ENCODE measurements around the gene PTPRE.

PTPRE gene

GRCh38 chr10:128102480-128103228 is 195.8 kb downstream of the PTPRE start:
- no peak for ATAC-seq
- TF ChIP-seq TCF4 (CRISPR knock-in tag; IDR thresholded peaks at IDR 0.05; ENCODE audit: borderline replicate concordance), result no peak

DNA sequence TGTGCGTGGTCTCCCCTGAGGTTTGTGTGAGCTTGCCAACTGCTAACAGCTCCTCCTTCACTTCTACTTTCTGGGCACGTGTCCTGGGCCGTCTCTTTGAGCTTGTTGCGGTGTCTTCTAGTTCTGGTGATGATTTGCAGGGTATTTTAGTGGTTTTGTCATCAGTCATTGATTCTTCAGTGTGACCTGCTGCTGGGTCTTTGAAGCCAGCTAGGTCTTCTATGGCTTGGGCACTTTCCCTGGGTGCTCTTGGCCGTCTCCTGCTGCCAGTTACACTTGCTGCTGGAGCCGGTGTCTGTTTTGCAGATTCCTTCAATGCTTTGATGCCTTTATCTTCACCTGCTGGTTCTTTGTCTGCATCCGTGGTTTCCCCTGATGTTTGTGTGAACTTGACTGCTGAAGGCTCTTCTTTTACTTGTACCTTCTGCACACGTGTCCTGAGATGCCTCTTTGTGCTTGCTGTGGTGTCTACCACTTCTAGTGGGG is 196.4 kb downstream of the PTPRE start:
- no peak for ATAC-seq
- no peak for TF ChIP-seq TSHZ2 (CRISPR knock-in tag; IDR thresholded peaks at IDR 0.05)
- no peak for TF ChIP-seq ESRRG (CRISPR knock-in tag; IDR thresholded peaks at IDR 0.05)
- TF ChIP-seq ZNF70 (CRISPR knock-in tag; IDR thresholded peaks at IDR 0.05), result no peak
- TF ChIP-seq ZFP30 (CRISPR knock-in tag; IDR thresholded peaks at IDR 0.05), result no peak
- TF ChIP-seq ISL1 (CRISPR knock-in tag; IDR thresholded peaks at IDR 0.05), result no peak
- TF ChIP-seq ZNF8 (CRISPR knock-in tag; IDR thresholded peaks at IDR 0.05), result no peak
- no peak for TF ChIP-seq TCF4 (CRISPR knock-in tag; IDR thresholded peaks at IDR 0.05; ENCODE audit: borderline replicate concordance)
- TF ChIP-seq SNAI2 (CRISPR knock-in tag; IDR thresholded peaks at IDR 0.05), result no peak

DNA sequence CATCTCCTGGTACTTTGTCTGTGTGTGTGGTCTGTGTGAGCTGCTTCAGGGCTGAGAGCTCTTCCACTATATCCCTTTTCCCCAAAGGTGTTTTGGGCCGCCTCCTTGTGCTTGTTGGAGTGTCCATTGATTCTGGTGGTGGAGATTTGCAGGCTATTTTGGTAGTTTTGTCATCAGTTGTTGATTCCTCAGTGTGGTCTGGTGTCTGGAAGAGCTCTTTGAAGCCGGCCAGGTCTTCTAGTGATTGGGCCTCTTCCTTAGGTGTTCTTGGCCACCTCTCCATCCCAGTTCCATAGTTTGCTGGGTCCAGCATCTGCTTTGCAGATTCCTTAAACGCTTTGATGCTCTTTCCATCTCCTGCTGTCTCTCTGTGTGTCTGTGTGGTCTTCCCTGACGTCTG is 198.5 kb downstream of the PTPRE start:
- TF ChIP-seq TSHZ2 (CRISPR knock-in tag; IDR thresholded peaks at IDR 0.05), result no peak
- TF ChIP-seq, protein P1, sequence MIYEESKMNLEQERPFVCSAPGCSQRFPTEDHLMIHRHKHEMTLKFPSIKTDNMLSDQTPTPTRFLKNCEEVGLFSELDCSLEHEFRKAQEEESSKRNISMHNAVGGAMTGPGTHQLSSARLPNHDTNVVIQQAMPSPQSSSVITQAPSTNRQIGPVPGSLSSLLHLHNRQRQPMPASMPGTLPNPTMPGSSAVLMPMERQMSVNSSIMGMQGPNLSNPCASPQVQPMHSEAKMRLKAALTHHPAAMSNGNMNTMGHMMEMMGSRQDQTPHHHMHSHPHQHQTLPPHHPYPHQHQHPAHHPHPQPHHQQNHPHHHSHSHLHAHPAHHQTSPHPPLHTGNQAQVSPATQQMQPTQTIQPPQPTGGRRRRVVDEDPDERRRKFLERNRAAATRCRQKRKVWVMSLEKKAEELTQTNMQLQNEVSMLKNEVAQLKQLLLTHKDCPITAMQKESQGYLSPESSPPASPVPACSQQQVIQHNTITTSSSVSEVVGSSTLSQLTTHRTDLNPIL (CRISPR knock-in tag; IDR thresholded peaks at IDR 0.05; ENCODE audit: low read depth), result no peak
- TF ChIP-seq ZFP3 (CRISPR knock-in tag; IDR thresholded peaks at IDR 0.05), result no peak
- TF ChIP-seq PPARA (CRISPR knock-in tag; IDR thresholded peaks at IDR 0.05; ENCODE audit: borderline replicate concordance), result no peak
- no peak for ATAC-seq

GRCh38 chr10:128109707-128110106 is 202.8 kb downstream of the PTPRE start:
- TF ChIP-seq CSDC2 (CRISPR knock-in tag; IDR thresholded peaks at IDR 0.05) (no peak), TCF4 (CRISPR knock-in tag; IDR thresholded peaks at IDR 0.05; ENCODE audit: borderline replicate concordance) (no peak), ZFP3 (CRISPR knock-in tag; IDR thresholded peaks at IDR 0.05) (no peak), BACH2 (CRISPR knock-in tag; IDR thresholded peaks at IDR 0.05; ENCODE audit: borderline replicate concordance) (no peak), ISL1 (CRISPR knock-in tag; IDR thresholded peaks at IDR 0.05) (no peak)
- TF ChIP-seq, protein P2, sequence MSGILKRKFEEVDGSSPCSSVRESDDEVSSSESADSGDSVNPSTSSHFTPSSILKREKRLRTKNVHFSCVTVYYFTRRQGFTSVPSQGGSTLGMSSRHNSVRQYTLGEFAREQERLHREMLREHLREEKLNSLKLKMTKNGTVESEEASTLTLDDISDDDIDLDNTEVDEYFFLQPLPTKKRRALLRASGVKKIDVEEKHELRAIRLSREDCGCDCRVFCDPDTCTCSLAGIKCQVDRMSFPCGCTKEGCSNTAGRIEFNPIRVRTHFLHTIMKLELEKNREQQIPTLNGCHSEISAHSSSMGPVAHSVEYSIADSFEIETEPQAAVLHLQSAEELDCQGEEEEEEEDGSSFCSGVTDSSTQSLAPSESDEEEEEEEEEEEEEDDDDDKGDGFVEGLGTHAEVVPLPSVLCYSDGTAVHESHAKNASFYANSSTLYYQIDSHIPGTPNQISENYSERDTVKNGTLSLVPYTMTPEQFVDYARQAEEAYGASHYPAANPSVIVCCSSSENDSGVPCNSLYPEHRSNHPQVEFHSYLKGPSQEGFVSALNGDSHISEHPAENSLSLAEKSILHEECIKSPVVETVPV (CRISPR knock-in tag; IDR thresholded peaks at IDR 0.05), result no peak
- no peak for ATAC-seq

DNA sequence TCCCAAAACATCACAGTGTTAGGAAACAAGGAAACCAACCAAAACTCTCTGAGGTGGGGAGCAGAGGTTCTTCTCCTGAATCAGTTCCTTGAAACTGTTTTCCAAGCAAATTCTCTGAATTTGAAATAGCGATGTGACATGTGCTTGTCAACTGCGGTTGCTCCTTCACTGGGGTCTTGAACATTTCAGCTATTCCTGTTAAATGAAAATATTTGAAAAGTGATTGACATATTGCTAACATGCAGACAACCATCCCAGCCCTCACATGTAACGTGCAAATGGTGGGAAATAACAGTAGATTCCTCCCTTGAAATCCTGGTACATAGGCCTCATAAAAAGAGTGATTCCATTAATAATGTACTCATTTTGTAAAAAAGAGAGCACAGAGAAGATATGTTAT is 203.4 kb downstream of the PTPRE start:
- ATAC-seq, result no peak
- no peak for TF ChIP-seq CSDC2 (CRISPR knock-in tag; IDR thresholded peaks at IDR 0.05)
- TF ChIP-seq ARNTL (CRISPR knock-in tag; IDR thresholded peaks at IDR 0.05; ENCODE audit: borderline replicate concordance, low read depth), result no peak
- TF ChIP-seq, protein P1 (CRISPR knock-in tag; IDR thresholded peaks at IDR 0.05; ENCODE audit: low read depth), result no peak
- no peak for TF ChIP-seq ZFP30 (CRISPR knock-in tag; IDR thresholded peaks at IDR 0.05)
- no peak for TF ChIP-seq RARB (CRISPR knock-in tag; IDR thresholded peaks at IDR 0.05)
- TF ChIP-seq, protein P3, sequence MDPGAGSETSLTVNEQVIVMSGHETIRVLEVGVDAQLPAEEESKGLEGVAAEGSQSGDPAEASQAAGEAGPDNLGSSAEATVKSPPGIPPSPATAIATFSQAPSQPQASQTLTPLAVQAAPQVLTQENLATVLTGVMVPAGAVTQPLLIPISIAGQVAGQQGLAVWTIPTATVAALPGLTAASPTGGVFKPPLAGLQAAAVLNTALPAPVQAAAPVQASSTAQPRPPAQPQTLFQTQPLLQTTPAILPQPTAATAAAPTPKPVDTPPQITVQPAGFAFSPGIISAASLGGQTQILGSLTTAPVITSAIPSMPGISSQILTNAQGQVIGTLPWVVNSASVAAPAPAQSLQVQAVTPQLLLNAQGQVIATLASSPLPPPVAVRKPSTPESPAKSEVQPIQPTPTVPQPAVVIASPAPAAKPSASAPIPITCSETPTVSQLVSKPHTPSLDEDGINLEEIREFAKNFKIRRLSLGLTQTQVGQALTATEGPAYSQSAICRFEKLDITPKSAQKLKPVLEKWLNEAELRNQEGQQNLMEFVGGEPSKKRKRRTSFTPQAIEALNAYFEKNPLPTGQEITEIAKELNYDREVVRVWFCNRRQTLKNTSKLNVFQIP (CRISPR knock-in tag; IDR thresholded peaks at IDR 0.05; ENCODE audit: borderline replicate concordance, low read depth), result no peak
- TF ChIP-seq SNAI2 (CRISPR knock-in tag; IDR thresholded peaks at IDR 0.05), result no peak
- no peak for TF ChIP-seq ZFP3 (CRISPR knock-in tag; IDR thresholded peaks at IDR 0.05)
- no peak for TF ChIP-seq ZNF8 (CRISPR knock-in tag; IDR thresholded peaks at IDR 0.05)
- no peak for TF ChIP-seq TCF4 (CRISPR knock-in tag; IDR thresholded peaks at IDR 0.05; ENCODE audit: borderline replicate concordance)

Data from SK-N-SH treated with all-trans-retinoic acid at 6 μM for 48 hours (cell line).